Lower lobe of right lung (tissue), 2 donors: ENCODE measurements around the gene FAM107B. TPM values are rescaled to one million over a fixed set of nuclear protein-coding genes. Genes with fewer than 3 reads are reported as not detected.

Experiments
- ATAC-seq, 2 donors: fragments of 200-7000 bp; cut with Tn5 transposase; one replicate each; pipeline ENCODE4 v1.9.1; 2020 to 2022; ENCODE audit warnings: mild to moderate bottlenecking in 2 of 2, moderate library complexity in 2 of 2
- DNase-seq: peaks from one replicate; pipeline ENCODE4 v3.0.0-alpha.2; 2020
- H3K27ac ChIP-seq: fragments of 200-600 bp; one replicate; pipeline ENCODE4 v1.8.0; 2022
- H3K27me3 ChIP-seq: fragments of 200-600 bp; one replicate; pipeline ENCODE4 v1.8.0; 2022; ENCODE audit warnings: low read depth
- H3K36me3 ChIP-seq: fragments of 200-600 bp; one replicate; pipeline ENCODE4 v1.8.0; 2022; ENCODE audit warnings: mild to moderate bottlenecking
- H3K4me1 ChIP-seq: fragments of 200-600 bp; one replicate; pipeline ENCODE4 v1.8.0; 2022
- H3K4me3 ChIP-seq: fragments of 200-600 bp; one replicate; pipeline ENCODE4 v1.8.0; 2022; ENCODE audit warnings: mild to moderate bottlenecking
- H3K9me3 ChIP-seq: fragments of 200-600 bp; one replicate; pipeline ENCODE4 v1.8.0; 2022
- CTCF ChIP-seq: fragments of 200-600 bp; IDR thresholded peaks from one replicate; pipeline ENCODE4 v1.8.0; 2022; ENCODE audit warnings: antibody characterized with exemption, mild to moderate bottlenecking
- intact Hi-C: fragments of 100-400 bp; cut with DNase I; formaldehyde crosslinking; loops from one replicate; pipeline ENCODE4 v1.11.0; 2022
- total RNA-seq: library from RNA; stranded (reverse); fragmentation: NEBNext Ultra II Directional; extraction: Animal tissue kit (Norgen Biotek cat#: 25700); gene quantifications from one replicate; pipeline ENCODE4 v1.2.1, GENCODE V29; 2021
- donor health status: DM: no; HTN: yes; CAD: no; lungs with severe emphysema.

FAM107B gene
- total RNA-seq, 1 donor from 2014 or later = 75.4 TPM

GRCh38 chr10:14518149-14518548, 256.5 kb downstream of the FAM107B start:
- intact Hi-C loops = no loop called here
- TF ChIP-seq CTCF = no peak
- peaks cover 45% of the 10 kb centered on the region for H3K36me3 ChIP-seq

GRCh38 chr10:14513123-14513522, 261.6 kb downstream of the FAM107B start:
- intact Hi-C loops = no loop called here
- no peak overlapping the region for H3K27ac ChIP-seq
- no peaks in the 10 kb centered on the region for H3K27me3 ChIP-seq
- H3K36me3 ChIP-seq = peaks cover 18% of the 10 kb centered on the region
- H3K4me3 ChIP-seq = no peak overlapping the region
- ATAC-seq (no peak), DNase-seq (no peak)
- H3K9me3 ChIP-seq = no peaks in the 10 kb centered on the region
- H3K4me1 ChIP-seq = no peaks in the 10 kb centered on the region
- TF ChIP-seq CTCF = no peak

More at GRCh38 chr10:14518149-14518548, 256.5 kb downstream of the FAM107B start:
- Histone ChIP-seq H3K27ac (no peak overlapping the region), H3K9me3 (no peaks in the 10 kb centered on the region), H3K4me1 (no peaks in the 10 kb centered on the region), H3K4me3 (no peak overlapping the region), H3K27me3 (no peaks in the 10 kb centered on the region)
- DNase-seq (no peak), ATAC-seq (no peak)

- peaks cover 14% of the 10 kb centered on the region for H3K36me3 ChIP-seq
- no peaks in the 10 kb centered on the region for H3K9me3 ChIP-seq
- DNase-seq (no peak), ATAC-seq (no peak)
- no peaks in the 10 kb centered on the region for H3K4me1 ChIP-seq
- H3K27me3 ChIP-seq = no peaks in the 10 kb centered on the region
- no peak overlapping the region for H3K4me3 ChIP-seq
- no peak for TF ChIP-seq CTCF
- intact Hi-C loops = no loop called here
- H3K27ac ChIP-seq = no peak overlapping the region
These were observed 264.4 kb downstream of the FAM107B start for GRCh38 chr10:14510346-14510745.

GRCh38 chr10:14508725-14509124, 266.0 kb downstream of the FAM107B start:
- H3K4me3 ChIP-seq = no peak overlapping the region
- H3K36me3 ChIP-seq = peaks cover 14% of the 10 kb centered on the region
- intact Hi-C loops = no loop called here
- no peaks in the 10 kb centered on the region for H3K27me3 ChIP-seq
- DNase-seq = no peak
- TF ChIP-seq CTCF = no peak
- no peak for ATAC-seq
- H3K27ac ChIP-seq = no peak overlapping the region
- H3K9me3 ChIP-seq = no peaks in the 10 kb centered on the region
- H3K4me1 ChIP-seq = no peaks in the 10 kb centered on the region

- no peak overlapping the region for H3K27ac ChIP-seq
- TF ChIP-seq CTCF = no peak
- no peak for ATAC-seq
- no peaks in the 10 kb centered on the region for H3K4me1 ChIP-seq
- no peaks in the 10 kb centered on the region for H3K9me3 ChIP-seq
- DNase-seq = no peak
- H3K27me3 ChIP-seq = no peaks in the 10 kb centered on the region
- intact Hi-C loops = no loop called here
- H3K36me3 ChIP-seq = peaks cover 14% of the 10 kb centered on the region
- no peak overlapping the region for H3K4me3 ChIP-seq
These were observed 266.9 kb downstream of the FAM107B start for GRCh38 chr10:14507781-14508180.

- intact Hi-C loops = no loop called here
- no peak for TF ChIP-seq CTCF
- no peaks in the 10 kb centered on the region for H3K27me3 ChIP-seq
- peaks cover 7% of the 10 kb centered on the region for H3K36me3 ChIP-seq
- no peak overlapping the region for H3K4me3 ChIP-seq
- ATAC-seq = peak; percentile 31 to 45
- H3K27ac ChIP-seq = no peak overlapping the region
- no peaks in the 10 kb centered on the region for H3K4me1 ChIP-seq
- no peak for DNase-seq
- H3K9me3 ChIP-seq = no peaks in the 10 kb centered on the region
These were observed 267.5 kb downstream of the FAM107B start for GRCh38 chr10:14507176-14507575.
